ENCODE data around the gene C18orf32.

Gene C18orf32

DNA sequence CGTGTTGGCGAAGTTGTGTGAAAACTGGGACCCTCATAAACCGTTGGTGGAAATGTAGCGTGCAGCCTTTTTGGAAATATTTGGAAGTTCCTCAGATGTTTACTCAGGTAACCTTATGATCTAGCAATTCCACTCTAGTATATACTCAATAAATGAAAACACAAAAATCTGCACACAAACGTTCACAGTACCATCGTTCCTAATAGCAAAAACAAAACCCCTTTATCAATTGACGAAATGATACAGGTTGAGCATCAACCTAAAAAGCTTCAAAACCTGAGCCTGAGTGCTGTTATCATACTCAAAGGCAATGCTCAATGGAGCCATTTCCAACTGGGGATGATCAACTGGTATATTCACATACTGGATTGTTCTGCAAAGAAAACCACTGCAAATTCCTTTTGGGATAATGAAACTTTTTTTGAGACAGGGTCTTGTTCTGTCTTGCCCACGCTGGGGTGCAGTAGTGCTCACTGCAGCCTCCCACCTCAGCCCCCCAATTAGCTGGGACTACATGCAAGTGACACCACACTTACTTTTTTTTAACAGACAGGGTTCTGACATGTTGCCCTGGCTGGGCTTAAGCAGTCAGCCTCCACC is 777 bp upstream of the C18orf32 start:
- peaks cover 16% of the 10 kb centered on the region for H4K20me1 ChIP-seq (ENCODE audit: insufficient read depth, low read length)
- peaks cover 67% of the 10 kb centered on the region for H3K4me1 ChIP-seq (ENCODE audit: insufficient read depth, low read length)
- peaks cover 63% of the 10 kb centered on the region for H3K36me3 ChIP-seq (ENCODE audit: insufficient read depth, low read length)
- ATAC-seq (ENCODE audit: insufficient read depth, low read depth) = no peak
- peak overlapping the region; percentile 88 for H3K27ac ChIP-seq (ENCODE audit: low read length)
- H3K79me2 ChIP-seq (ENCODE audit: insufficient read depth, low read length) = peaks cover 70% of the 10 kb centered on the region
- no peaks in the 10 kb centered on the region for H3K9me3 ChIP-seq (ENCODE audit: insufficient read depth, low read length, severe bottlenecking)
- H3K27me3 ChIP-seq (ENCODE audit: insufficient read depth, low read length, poor library complexity) = no peaks in the 10 kb centered on the region
- peak overlapping the region; percentile 90 for H3K4me2 ChIP-seq (ENCODE audit: insufficient read depth, low read length)
- TF ChIP-seq EZH2 (IDR thresholded peaks at IDR 0.05; ENCODE audit: borderline replicate concordance, low read depth, low read length, severe bottlenecking) = no peak
- TF ChIP-seq, protein P1, sequence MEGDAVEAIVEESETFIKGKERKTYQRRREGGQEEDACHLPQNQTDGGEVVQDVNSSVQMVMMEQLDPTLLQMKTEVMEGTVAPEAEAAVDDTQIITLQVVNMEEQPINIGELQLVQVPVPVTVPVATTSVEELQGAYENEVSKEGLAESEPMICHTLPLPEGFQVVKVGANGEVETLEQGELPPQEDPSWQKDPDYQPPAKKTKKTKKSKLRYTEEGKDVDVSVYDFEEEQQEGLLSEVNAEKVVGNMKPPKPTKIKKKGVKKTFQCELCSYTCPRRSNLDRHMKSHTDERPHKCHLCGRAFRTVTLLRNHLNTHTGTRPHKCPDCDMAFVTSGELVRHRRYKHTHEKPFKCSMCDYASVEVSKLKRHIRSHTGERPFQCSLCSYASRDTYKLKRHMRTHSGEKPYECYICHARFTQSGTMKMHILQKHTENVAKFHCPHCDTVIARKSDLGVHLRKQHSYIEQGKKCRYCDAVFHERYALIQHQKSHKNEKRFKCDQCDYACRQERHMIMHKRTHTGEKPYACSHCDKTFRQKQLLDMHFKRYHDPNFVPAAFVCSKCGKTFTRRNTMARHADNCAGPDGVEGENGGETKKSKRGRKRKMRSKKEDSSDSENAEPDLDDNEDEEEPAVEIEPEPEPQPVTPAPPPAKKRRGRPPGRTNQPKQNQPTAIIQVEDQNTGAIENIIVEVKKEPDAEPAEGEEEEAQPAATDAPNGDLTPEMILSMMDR (IDR thresholded peaks at IDR 0.05; ENCODE audit: borderline replicate concordance, extremely low read depth, low read length, poor library complexity, severe bottlenecking) = no peak
- peak; percentile 11 for DNase-seq
- peak overlapping the region; percentile 85 for H2AFZ ChIP-seq (ENCODE audit: low read depth, low read length)
- H3K9ac ChIP-seq (ENCODE audit: low read depth, low read length) = peak overlapping the region; percentile 63
- peak overlapping the region; percentile 78 to 87; a peak in 3 of 4 replicates for H3K4me3 ChIP-seq (ENCODE audit: low read depth in 1 of 2, low read length in 2 of 2)

DNA sequence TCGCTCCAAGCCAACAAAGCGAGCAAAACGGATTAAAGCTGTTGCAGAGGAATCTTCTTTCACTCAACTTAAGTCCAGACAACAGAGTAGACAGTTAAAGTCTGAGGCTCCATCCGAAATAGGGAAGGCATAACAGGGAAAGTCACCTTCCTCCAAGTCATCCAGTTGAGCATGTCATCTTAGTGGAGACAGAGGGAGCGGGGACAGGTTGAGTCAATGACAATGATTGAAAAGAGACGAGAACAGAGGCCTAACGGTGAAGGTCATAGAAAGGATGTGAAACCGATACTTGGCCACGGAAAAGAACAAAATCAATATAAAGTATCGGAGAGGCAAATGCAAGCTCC is 455 bp downstream of the C18orf32 start:
- H3K27ac ChIP-seq (ENCODE audit: low read length) = peak overlapping the region; percentile 88
- H3K4me3 ChIP-seq (ENCODE audit: low read depth in 1 of 2, low read length in 2 of 2) = peak overlapping the region; percentile 78 to 87
- DNase-seq = no peak
- peaks cover 65% of the 10 kb centered on the region for H3K36me3 ChIP-seq (ENCODE audit: insufficient read depth, low read length)
- peaks cover 62% of the 10 kb centered on the region for H3K4me1 ChIP-seq (ENCODE audit: insufficient read depth, low read length)
- H3K4me2 ChIP-seq (ENCODE audit: insufficient read depth, low read length) = peak overlapping the region; percentile 90
- no peaks in the 10 kb centered on the region for H3K27me3 ChIP-seq (ENCODE audit: insufficient read depth, low read length, poor library complexity)
- H3K9me3 ChIP-seq (ENCODE audit: insufficient read depth, low read length, severe bottlenecking) = no peaks in the 10 kb centered on the region
- peaks cover 63% of the 10 kb centered on the region for H3K79me2 ChIP-seq (ENCODE audit: insufficient read depth, low read length)
- peaks cover 14% of the 10 kb centered on the region for H4K20me1 ChIP-seq (ENCODE audit: insufficient read depth, low read length)
- H3K9ac ChIP-seq (ENCODE audit: low read depth, low read length) = peak overlapping the region; percentile 63
- peak overlapping the region; percentile 85 for H2AFZ ChIP-seq (ENCODE audit: low read depth, low read length)
- TF ChIP-seq, protein P1 (IDR thresholded peaks at IDR 0.05; ENCODE audit: borderline replicate concordance, extremely low read depth, low read length, poor library complexity, severe bottlenecking) = no peak
- no peak for TF ChIP-seq EZH2 (IDR thresholded peaks at IDR 0.05; ENCODE audit: borderline replicate concordance, low read depth, low read length, severe bottlenecking)
- peak; percentile 18 for ATAC-seq (ENCODE audit: insufficient read depth, low read depth)

- TF ChIP-seq EZH2 (IDR thresholded peaks at IDR 0.05; ENCODE audit: borderline replicate concordance, low read depth, low read length, severe bottlenecking) = no peak
- TF ChIP-seq, protein P1 (IDR thresholded peaks at IDR 0.05; ENCODE audit: borderline replicate concordance, extremely low read depth, low read length, poor library complexity, severe bottlenecking) = no peak
- peaks cover 59% of the 10 kb centered on the region for H3K79me2 ChIP-seq (ENCODE audit: insufficient read depth, low read length)
Measured at GRCh38 chr18:49486134-49486533, 900 bp downstream of the C18orf32 start.

More at GRCh38 chr18:49486134-49486533, 900 bp downstream of the C18orf32 start:
- Histone ChIP-seq H2AFZ (ENCODE audit: low read depth, low read length) (peak overlapping the region; percentile 85; the same call in 1 of the 2 replicates), H3K27me3 (ENCODE audit: insufficient read depth, low read length, poor library complexity) (no peaks in the 10 kb centered on the region), H3K4me1 (ENCODE audit: insufficient read depth, low read length) (peaks cover 58% of the 10 kb centered on the region), H4K20me1 (ENCODE audit: insufficient read depth, low read length) (peaks cover 10% of the 10 kb centered on the region; the same call in 1 of the 2 replicates), H3K9me3 (ENCODE audit: insufficient read depth, low read length, severe bottlenecking) (no peaks in the 10 kb centered on the region), H3K4me3 (ENCODE audit: low read depth in 1 of 2, low read length in 2 of 2) (peak overlapping the region; percentile 78 to 87), H3K27ac (ENCODE audit: low read length) (peak overlapping the region; percentile 88), H3K4me2 (ENCODE audit: insufficient read depth, low read length) (peak overlapping the region; percentile 90), H3K36me3 (ENCODE audit: insufficient read depth, low read length) (peaks cover 65% of the 10 kb centered on the region), H3K9ac (ENCODE audit: low read depth, low read length) (peak overlapping the region; percentile 63)
- DNase-seq (no peak), ATAC-seq (ENCODE audit: insufficient read depth, low read depth) (no peak)

Measured in DND-41 (cell line).